PC-3 (cell line): ENCODE measurements around the gene KDELR1.

ENCODE experiments used
- CTCF ChIP-seq: fragments of 300-600 bp; sonication (generic); conservative IDR thresholded peaks from 2 replicates; pipeline ENCODE4 v1.5.1; 2017; ENCODE audit warnings: antibody characterized with exemption, low read depth, mild to moderate bottlenecking, low read length
- EZH2 ChIP-seq: fragments of 300-600 bp; sonication (generic); IDR thresholded peaks from one replicate; pipeline ENCODE4 v1.6.1; 2017; ENCODE audit warnings: antibody characterized with exemption, mild to moderate bottlenecking, low read length; ENCODE audit not compliant: unreplicated experiment

GRCh38 chr19:48368936-48369335 lies 22.4 kb downstream of the KDELR1 start:
- no peak for TF ChIP-seq CTCF
- no peak for TF ChIP-seq EZH2
